OCI-LY7 (cell line): ENCODE measurements around the gene PITPNM3.

Experiments
- EZH2phosphoT487 ChIP-seq: fragments of 200-600 bp; sonication (generic); IDR thresholded peaks from 2 replicates; pipeline ENCODE4 v1.6.1; 2018; ENCODE audit warnings: low read depth, borderline replicate concordance, mild to moderate bottlenecking, mixed run types, antibody characterized with exemption, low read length, moderate library complexity, mixed read lengths
- TF ChIP-seq, protein P1 (sequence below): fragments of 200-600 bp; sonication (generic); conservative IDR thresholded peaks from 2 replicates; pipeline ENCODE4 v1.5.1; 2014; ENCODE audit warnings: mild to moderate bottlenecking, antibody characterized with exemption, low read length, moderate library complexity, mixed read lengths

DNA sequence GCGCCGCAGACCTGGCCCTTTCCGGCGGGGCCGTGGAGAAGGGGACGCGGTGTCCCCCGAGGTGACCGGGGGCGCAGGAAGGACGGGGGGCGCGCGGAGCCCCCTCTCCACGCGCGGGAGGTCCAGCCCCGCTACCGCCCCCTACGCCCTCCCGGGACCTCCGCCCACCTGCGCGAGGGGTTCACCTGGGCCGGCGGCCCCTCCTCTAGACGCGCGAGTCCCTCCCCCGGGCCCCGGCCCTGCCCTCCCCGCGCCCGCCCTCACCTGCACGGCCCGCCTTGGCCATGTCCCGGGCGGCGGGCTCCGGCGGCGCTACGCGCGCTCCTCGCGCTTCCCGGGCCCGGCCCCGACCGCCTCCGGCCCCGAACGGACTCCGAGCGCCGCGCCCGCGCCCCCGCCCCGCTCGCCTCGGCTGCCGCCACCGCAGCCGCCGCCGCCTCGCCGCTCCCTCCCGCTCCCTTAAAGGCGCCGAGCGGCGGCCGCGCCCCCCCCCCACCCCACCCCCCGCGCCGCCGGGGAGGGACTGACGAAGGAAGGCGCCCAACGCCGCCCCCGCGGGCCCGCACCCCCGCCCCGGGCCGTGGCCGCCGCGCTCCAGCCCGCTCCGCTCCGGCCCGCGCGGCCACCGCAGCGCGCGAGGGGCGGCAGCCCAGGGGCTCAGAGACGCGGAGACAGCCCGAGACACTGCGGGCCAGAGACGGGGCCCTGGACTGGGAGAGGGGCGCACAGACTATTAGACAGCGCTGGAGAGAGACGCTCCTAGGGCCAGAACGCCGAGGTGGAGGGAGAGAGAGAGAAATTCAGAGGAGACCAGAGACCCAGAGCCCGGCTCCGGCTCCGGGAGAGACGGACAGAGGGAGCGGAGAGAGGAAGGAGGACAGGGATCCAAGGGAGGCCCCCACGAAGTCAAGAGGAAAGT is at the start of gene PITPNM3:
- TF ChIP-seq, protein P1, sequence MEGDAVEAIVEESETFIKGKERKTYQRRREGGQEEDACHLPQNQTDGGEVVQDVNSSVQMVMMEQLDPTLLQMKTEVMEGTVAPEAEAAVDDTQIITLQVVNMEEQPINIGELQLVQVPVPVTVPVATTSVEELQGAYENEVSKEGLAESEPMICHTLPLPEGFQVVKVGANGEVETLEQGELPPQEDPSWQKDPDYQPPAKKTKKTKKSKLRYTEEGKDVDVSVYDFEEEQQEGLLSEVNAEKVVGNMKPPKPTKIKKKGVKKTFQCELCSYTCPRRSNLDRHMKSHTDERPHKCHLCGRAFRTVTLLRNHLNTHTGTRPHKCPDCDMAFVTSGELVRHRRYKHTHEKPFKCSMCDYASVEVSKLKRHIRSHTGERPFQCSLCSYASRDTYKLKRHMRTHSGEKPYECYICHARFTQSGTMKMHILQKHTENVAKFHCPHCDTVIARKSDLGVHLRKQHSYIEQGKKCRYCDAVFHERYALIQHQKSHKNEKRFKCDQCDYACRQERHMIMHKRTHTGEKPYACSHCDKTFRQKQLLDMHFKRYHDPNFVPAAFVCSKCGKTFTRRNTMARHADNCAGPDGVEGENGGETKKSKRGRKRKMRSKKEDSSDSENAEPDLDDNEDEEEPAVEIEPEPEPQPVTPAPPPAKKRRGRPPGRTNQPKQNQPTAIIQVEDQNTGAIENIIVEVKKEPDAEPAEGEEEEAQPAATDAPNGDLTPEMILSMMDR, result no peak
- no peak for TF ChIP-seq EZH2phosphoT487
